ENCODE measurements around the gene CHMP1A.
"Not testable (repeated sequence)": the region's sequence is repeated elsewhere in the genome, so short reads cannot be mapped to it uniquely, and the experiment has no call there.

Gene CHMP1A

GRCh38 chr16:89645122-89645521 lies 12.4 kb downstream of the CHMP1A start:
- no peak overlapping the region for H3K4me3 ChIP-seq (ENCODE audit: low read length)
- H3K9ac ChIP-seq (ENCODE audit: low read length), result no peak overlapping the region
- no peak overlapping the region for H3K27ac ChIP-seq (ENCODE audit: low read depth, low read length)
- H3K36me3 ChIP-seq (ENCODE audit: control insufficient read depth, insufficient read depth, low read length), result peaks cover 22% of the 10 kb centered on the region
- H3K27me3 ChIP-seq (ENCODE audit: control insufficient read depth, insufficient read depth, low read length), result no peaks in the 10 kb centered on the region
- H3K4me1 ChIP-seq (ENCODE audit: control insufficient read depth, insufficient read depth, low read length), result peaks cover 4% of the 10 kb centered on the region

- Histone ChIP-seq H3K27ac (ENCODE audit: low read depth, low read length) (no peak overlapping the region), H3K4me1 (ENCODE audit: control insufficient read depth, insufficient read depth, low read length) (peaks cover 4% of the 10 kb centered on the region), H3K36me3 (ENCODE audit: control insufficient read depth, insufficient read depth, low read length) (peaks cover 22% of the 10 kb centered on the region), H3K27me3 (ENCODE audit: control insufficient read depth, insufficient read depth, low read length) (no peaks in the 10 kb centered on the region), H3K4me3 (ENCODE audit: low read length) (no peak overlapping the region), H3K9ac (ENCODE audit: low read length) (no peak overlapping the region)
Measured at GRCh38 chr16:89643769-89644300, 13.7 kb downstream of the CHMP1A start.

- Histone ChIP-seq H3K9ac (ENCODE audit: low read length) (no peak overlapping the region), H3K36me3 (ENCODE audit: control insufficient read depth, insufficient read depth, low read length) (peaks cover 22% of the 10 kb centered on the region), H3K27me3 (ENCODE audit: control insufficient read depth, insufficient read depth, low read length) (no peaks in the 10 kb centered on the region), H3K4me1 (ENCODE audit: control insufficient read depth, insufficient read depth, low read length) (peaks cover 4% of the 10 kb centered on the region), H3K4me3 (ENCODE audit: low read length) (no peak overlapping the region), H3K27ac (ENCODE audit: low read depth, low read length) (no peak overlapping the region)
Measured at GRCh38 chr16:89642574-89642973, 14.9 kb downstream of the CHMP1A start.

- Histone ChIP-seq H3K4me3 (ENCODE audit: low read length) (no peak overlapping the region), H3K27ac (ENCODE audit: low read depth, low read length) (no peak overlapping the region), H3K4me1 (ENCODE audit: control insufficient read depth, insufficient read depth, low read length) (peaks cover 4% of the 10 kb centered on the region), H3K9ac (ENCODE audit: low read length) (no peak overlapping the region), H3K36me3 (ENCODE audit: control insufficient read depth, insufficient read depth, low read length) (peaks cover 16% of the 10 kb centered on the region), H3K27me3 (ENCODE audit: control insufficient read depth, insufficient read depth, low read length) (no peaks in the 10 kb centered on the region)
Measured at GRCh38 chr16:89641458-89642119, 15.9 kb downstream of the CHMP1A start.

- Histone ChIP-seq H3K4me3 (ENCODE audit: low read length) (no peak overlapping the region), H3K36me3 (ENCODE audit: control insufficient read depth, insufficient read depth, low read length) (no peaks in the 10 kb centered on the region), H3K27ac (ENCODE audit: low read depth, low read length) (no peak overlapping the region), H3K27me3 (ENCODE audit: control insufficient read depth, insufficient read depth, low read length) (no peaks in the 10 kb centered on the region), H3K9ac (ENCODE audit: low read length) (no peak overlapping the region), H3K4me1 (ENCODE audit: control insufficient read depth, insufficient read depth, low read length) (peaks cover 4% of the 10 kb centered on the region)
Measured at GRCh38 chr16:89639385-89639784, 18.1 kb downstream of the CHMP1A start.

GRCh38 chr16:89638455-89638854 lies 19.1 kb downstream of the CHMP1A start:
- Histone ChIP-seq H3K4me1 (ENCODE audit: control insufficient read depth, insufficient read depth, low read length) (peaks cover 4% of the 10 kb centered on the region), H3K27me3 (ENCODE audit: control insufficient read depth, insufficient read depth, low read length) (peaks cover 2% of the 10 kb centered on the region), H3K4me3 (ENCODE audit: low read length) (no peak overlapping the region), H3K9ac (ENCODE audit: low read length) (no peak overlapping the region), H3K27ac (ENCODE audit: low read depth, low read length) (no peak overlapping the region), H3K36me3 (ENCODE audit: control insufficient read depth, insufficient read depth, low read length) (no peaks in the 10 kb centered on the region)

GRCh38 chr16:89637379-89637778 lies 20.1 kb downstream of the CHMP1A start:
- Histone ChIP-seq H3K4me1 (ENCODE audit: control insufficient read depth, insufficient read depth, low read length) (peaks cover 4% of the 10 kb centered on the region), H3K9ac (ENCODE audit: low read length) (no peak overlapping the region), H3K27me3 (ENCODE audit: control insufficient read depth, insufficient read depth, low read length) (peaks cover 3% of the 10 kb centered on the region), H3K36me3 (ENCODE audit: control insufficient read depth, insufficient read depth, low read length) (no peaks in the 10 kb centered on the region), H3K27ac (ENCODE audit: low read depth, low read length) (no peak overlapping the region), H3K4me3 (ENCODE audit: low read length) (no peak overlapping the region)

- Histone ChIP-seq H3K9ac (ENCODE audit: low read length) (no peak overlapping the region), H3K36me3 (ENCODE audit: control insufficient read depth, insufficient read depth, low read length) (no peaks in the 10 kb centered on the region), H3K27ac (ENCODE audit: low read depth, low read length) (no peak overlapping the region), H3K4me3 (ENCODE audit: low read length) (no peak overlapping the region), H3K4me1 (ENCODE audit: control insufficient read depth, insufficient read depth, low read length) (peaks cover 4% of the 10 kb centered on the region), H3K27me3 (ENCODE audit: control insufficient read depth, insufficient read depth, low read length) (peaks cover 3% of the 10 kb centered on the region)
Measured at GRCh38 chr16:89636663-89637062, 20.8 kb downstream of the CHMP1A start.

- not testable (repeated sequence) for H3K4me3 ChIP-seq (ENCODE audit: low read length); H3K9ac ChIP-seq (ENCODE audit: low read length); H3K27ac ChIP-seq (ENCODE audit: low read depth, low read length); H3K27me3 ChIP-seq (ENCODE audit: control insufficient read depth, insufficient read depth, low read length); H3K4me1 ChIP-seq (ENCODE audit: control insufficient read depth, insufficient read depth, low read length); H3K36me3 ChIP-seq (ENCODE audit: control insufficient read depth, insufficient read depth, low read length)
Measured at GRCh38 chr16:89634463-89635385, 22.8 kb downstream of the CHMP1A start.

- H3K27me3 ChIP-seq (ENCODE audit: control insufficient read depth, insufficient read depth, low read length), result peaks cover 3% of the 10 kb centered on the region
Measured at GRCh38 chr16:89633064-89633631, 24.4 kb downstream of the CHMP1A start.

GRCh38 chr16:89629827-89630610 lies 27.5 kb downstream of the CHMP1A start:
- Histone ChIP-seq H3K27ac (ENCODE audit: low read depth, low read length) (no peak overlapping the region), H3K4me3 (ENCODE audit: low read length) (no peak overlapping the region), H3K27me3 (ENCODE audit: control insufficient read depth, insufficient read depth, low read length) (peaks cover 3% of the 10 kb centered on the region), H3K4me1 (ENCODE audit: control insufficient read depth, insufficient read depth, low read length) (no peaks in the 10 kb centered on the region), H3K9ac (ENCODE audit: low read length) (no peak overlapping the region), H3K36me3 (ENCODE audit: control insufficient read depth, insufficient read depth, low read length) (no peaks in the 10 kb centered on the region)

More at GRCh38 chr16:89633064-89633631, 24.4 kb downstream of the CHMP1A start:
- no peaks in the 10 kb centered on the region for H3K36me3 ChIP-seq (ENCODE audit: control insufficient read depth, insufficient read depth, low read length)
- no peak overlapping the region for H3K9ac ChIP-seq (ENCODE audit: low read length)
- no peak overlapping the region for H3K27ac ChIP-seq (ENCODE audit: low read depth, low read length)
- no peaks in the 10 kb centered on the region for H3K4me1 ChIP-seq (ENCODE audit: control insufficient read depth, insufficient read depth, low read length)
- H3K4me3 ChIP-seq (ENCODE audit: low read length), result no peak overlapping the region

Data from rectal smooth muscle tissue (tissue), 1 donor.